Measurements from ENCODE around the gene TNKS2.

- TF ChIP-seq, protein P1, sequence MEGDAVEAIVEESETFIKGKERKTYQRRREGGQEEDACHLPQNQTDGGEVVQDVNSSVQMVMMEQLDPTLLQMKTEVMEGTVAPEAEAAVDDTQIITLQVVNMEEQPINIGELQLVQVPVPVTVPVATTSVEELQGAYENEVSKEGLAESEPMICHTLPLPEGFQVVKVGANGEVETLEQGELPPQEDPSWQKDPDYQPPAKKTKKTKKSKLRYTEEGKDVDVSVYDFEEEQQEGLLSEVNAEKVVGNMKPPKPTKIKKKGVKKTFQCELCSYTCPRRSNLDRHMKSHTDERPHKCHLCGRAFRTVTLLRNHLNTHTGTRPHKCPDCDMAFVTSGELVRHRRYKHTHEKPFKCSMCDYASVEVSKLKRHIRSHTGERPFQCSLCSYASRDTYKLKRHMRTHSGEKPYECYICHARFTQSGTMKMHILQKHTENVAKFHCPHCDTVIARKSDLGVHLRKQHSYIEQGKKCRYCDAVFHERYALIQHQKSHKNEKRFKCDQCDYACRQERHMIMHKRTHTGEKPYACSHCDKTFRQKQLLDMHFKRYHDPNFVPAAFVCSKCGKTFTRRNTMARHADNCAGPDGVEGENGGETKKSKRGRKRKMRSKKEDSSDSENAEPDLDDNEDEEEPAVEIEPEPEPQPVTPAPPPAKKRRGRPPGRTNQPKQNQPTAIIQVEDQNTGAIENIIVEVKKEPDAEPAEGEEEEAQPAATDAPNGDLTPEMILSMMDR (IDR thresholded peaks at IDR 0.05; ENCODE audit: insufficient read depth, low read length, poor library complexity, severe bottlenecking), result no peak
- no peak for TF ChIP-seq EZH2phosphoT487 (conservative IDR thresholded peaks at IDR 0.05; ENCODE audit: low read length)
Observed at GRCh38 chr10:91864099-91864498, 65.9 kb downstream of the TNKS2 start.

Data from SU-DHL-6 (cell line).